ENCODE results near the gene ZSCAN30.

ZSCAN30 gene

DNA sequence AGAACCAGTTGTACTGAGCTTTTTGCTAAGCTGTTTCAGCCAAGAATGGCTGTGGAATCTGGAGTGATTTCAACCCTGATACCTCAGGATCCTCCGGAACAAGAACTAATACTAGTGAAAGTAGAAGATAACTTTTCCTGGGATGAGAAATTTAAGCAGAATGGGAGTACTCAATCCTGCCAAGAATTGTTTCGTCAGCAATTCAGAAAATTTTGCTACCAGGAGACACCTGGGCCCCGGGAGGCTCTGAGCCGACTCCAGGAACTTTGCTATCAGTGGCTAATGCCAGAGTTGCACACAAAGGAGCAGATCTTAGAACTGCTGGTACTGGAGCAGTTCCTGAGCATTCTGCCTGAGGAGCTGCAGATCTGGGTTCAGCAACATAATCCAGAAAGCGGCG, 47.6 kb downstream of the ZSCAN30 start:
- H2BK12ac ChIP-seq (ENCODE audit: low read length), result no peak overlapping the region

DNA sequence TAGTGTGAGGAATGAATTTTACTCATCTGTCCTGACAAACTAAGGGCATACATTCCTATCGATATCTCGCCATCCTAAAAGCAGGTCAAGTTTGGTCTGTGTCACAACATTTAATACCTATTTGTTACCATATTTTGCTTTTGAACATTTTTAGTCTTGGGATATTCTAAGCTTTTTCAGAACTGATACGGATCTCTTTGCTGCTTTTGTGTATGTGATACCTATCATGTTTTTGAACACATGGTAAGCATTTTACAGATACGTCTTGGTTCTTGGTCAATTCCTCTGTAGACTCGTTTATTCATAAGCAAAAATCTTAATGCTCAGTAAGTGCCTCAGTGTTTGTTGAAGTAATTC, 48.6 kb downstream of the ZSCAN30 start:
- Histone ChIP-seq H4K8ac (ENCODE audit: low read depth, low read length) (no peak overlapping the region), H2AFZ (ENCODE audit: insufficient read depth, low read length, poor library complexity) (no peak overlapping the region), H3K79me1 (ENCODE audit: low read length) (peaks cover 5% of the 10 kb centered on the region), H2BK5ac (ENCODE audit: low read depth, low read length, poor library complexity) (no peak overlapping the region), H3K79me2 (ENCODE audit: control insufficient read depth, insufficient read depth, low read length, poor library complexity) (no peaks in the 10 kb centered on the region), H3K4me1 (ENCODE audit: control insufficient read depth in 1 of 2, insufficient read depth in 2 of 2, low read length in 2 of 2) (peaks cover 0 to 2% of the 10 kb centered on the region in 2 experiments), H2BK12ac (ENCODE audit: low read length) (no peak overlapping the region), H3K4ac (ENCODE audit: low read depth, low read length) (no peak overlapping the region), H3K14ac (ENCODE audit: low read length) (no peak overlapping the region), H2BK120ac (ENCODE audit: insufficient read depth, low read length, poor library complexity) (no peak overlapping the region), H3K23ac (ENCODE audit: low read length) (no peak overlapping the region), H3K27me3 (ENCODE audit: insufficient read depth, low read length) (no peaks in the 10 kb centered on the region), H3K36me3 (ENCODE audit: control insufficient read depth in 1 of 2, insufficient read depth in 2 of 2, low read length in 2 of 2) (peaks cover 3 to 17% of the 10 kb centered on the region in 2 experiments), H2AK5ac (ENCODE audit: low read length) (no peak overlapping the region), H3K4me2 (ENCODE audit: low read length) (peak overlapping the region; percentile 69), H3K4me3 (ENCODE audit: low read depth, low read length) (peak overlapping the region; percentile 69), H3K27ac (ENCODE audit: low read depth, low read length) (peak overlapping the region; percentile 98), H4K91ac (ENCODE audit: low read depth, low read length) (no peak overlapping the region), H4K12ac (ENCODE audit: low read depth, low read length) (no peak overlapping the region), H3K9me3 (ENCODE audit: insufficient read depth, low read depth, low read length) (no peaks in the 10 kb centered on the region), H3K18ac (ENCODE audit: low read length) (no peak overlapping the region), H3K9ac (ENCODE audit: low read length) (no peak overlapping the region)
- peak in 1 of 2 donors; percentile 77 for DNase-seq
- no CpG with 5 or more reads among the region's 5 CpGs for WGBS (ENCODE audit: extremely low coverage, insufficient coverage, insufficient read length)

More for the DNA sequence above, 47.6 kb downstream of the ZSCAN30 start:
- Histone ChIP-seq H3K14ac (ENCODE audit: low read length) (no peak overlapping the region), H3K23ac (ENCODE audit: low read length) (no peak overlapping the region), H4K12ac (ENCODE audit: low read depth, low read length) (no peak overlapping the region), H2BK5ac (ENCODE audit: low read depth, low read length, poor library complexity) (no peak overlapping the region), H3K4ac (ENCODE audit: low read depth, low read length) (no peak overlapping the region), H3K4me1 (ENCODE audit: control insufficient read depth in 1 of 2, insufficient read depth in 2 of 2, low read length in 2 of 2) (peaks cover 2% of the 10 kb centered on the region in 2 experiments), H4K91ac (ENCODE audit: low read depth, low read length) (no peak overlapping the region), H3K79me2 (ENCODE audit: control insufficient read depth, insufficient read depth, low read length, poor library complexity) (no peaks in the 10 kb centered on the region), H3K4me2 (ENCODE audit: low read length) (no peak overlapping the region), H3K79me1 (ENCODE audit: low read length) (peaks cover 5% of the 10 kb centered on the region), H2AFZ (ENCODE audit: insufficient read depth, low read length, poor library complexity) (no peak overlapping the region), H3K18ac (ENCODE audit: low read length) (peak overlapping the region; percentile 35), H3K9me3 (ENCODE audit: insufficient read depth, low read depth, low read length) (no peaks in the 10 kb centered on the region), H2BK120ac (ENCODE audit: insufficient read depth, low read length, poor library complexity) (peak overlapping the region; percentile 11), H4K8ac (ENCODE audit: low read depth, low read length) (no peak overlapping the region), H3K4me3 (ENCODE audit: low read depth, low read length) (no peak overlapping the region), H2AK5ac (ENCODE audit: low read length) (no peak overlapping the region), H3K27me3 (ENCODE audit: insufficient read depth, low read length) (no peaks in the 10 kb centered on the region), H3K36me3 (ENCODE audit: control insufficient read depth in 1 of 2, insufficient read depth in 2 of 2, low read length in 2 of 2) (peaks cover 3 to 23% of the 10 kb centered on the region in 2 experiments), H3K9ac (ENCODE audit: low read length) (peak overlapping the region; percentile 55), H3K27ac (ENCODE audit: low read depth, low read length) (no peak overlapping the region)
- peak; percentile 65 to 72 for DNase-seq
- WGBS (ENCODE audit: extremely low coverage, insufficient coverage, insufficient read length), result no CpG with 5 or more reads among the region's 6 CpGs

DNA sequence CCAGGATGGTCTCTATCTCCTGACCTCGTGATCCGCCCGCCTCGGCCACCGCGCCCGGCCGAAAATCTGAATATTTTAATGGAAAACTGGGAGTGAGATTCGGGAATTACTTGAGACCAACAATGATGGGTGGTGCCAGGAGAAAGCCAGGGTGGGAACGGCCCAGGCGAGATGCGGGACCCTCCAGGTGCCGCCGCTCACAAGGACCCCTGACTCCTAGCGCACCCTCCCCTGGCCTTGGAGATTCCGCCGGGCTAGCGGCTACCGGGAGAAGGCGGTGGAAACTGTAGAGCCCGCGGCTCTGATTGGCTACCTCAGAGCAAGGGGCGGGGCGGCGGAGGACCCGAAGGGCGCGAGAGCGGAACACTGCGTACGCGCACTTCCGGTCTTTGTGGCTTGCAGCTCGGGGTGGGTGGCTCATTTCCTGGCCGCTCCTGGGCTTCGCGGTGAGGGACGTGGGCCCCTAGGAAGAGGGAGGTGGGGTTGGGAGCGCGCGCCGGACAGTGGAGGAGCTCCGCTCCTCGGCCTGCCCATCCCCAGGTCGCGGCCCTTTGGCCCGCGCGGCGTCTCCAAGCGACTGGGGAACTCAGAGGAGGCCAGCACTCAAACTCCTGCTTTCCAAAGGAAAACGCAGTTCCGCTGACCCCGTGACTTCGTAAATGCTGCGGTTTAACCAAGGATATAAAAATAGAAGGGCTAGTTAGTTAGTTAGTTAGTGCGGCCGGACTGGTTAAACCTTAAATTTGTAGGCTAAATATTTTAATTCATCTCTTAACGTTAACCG, 49.2 kb downstream of the ZSCAN30 start, which contains the start of gene ZNF397:
Gene ZNF397 (plus strand): TSS at position 371 of the 784 bp plus-strand sequence. CDS start 1,437 bp downstream, outside the sequence.
- Histone ChIP-seq H2AFZ (ENCODE audit: insufficient read depth, low read length, poor library complexity) (peak within 1 kb of the TSS; percentile 73), H3K23ac (ENCODE audit: low read length) (no peak within 1 kb of the TSS), H2BK5ac (ENCODE audit: low read depth, low read length, poor library complexity) (peak within 1 kb of the TSS; percentile 34), H2BK120ac (ENCODE audit: insufficient read depth, low read length, poor library complexity) (peak within 1 kb of the TSS; percentile 35), H2AK5ac (ENCODE audit: low read length) (no peak within 1 kb of the TSS), H3K4me2 (ENCODE audit: low read length) (peak within 1 kb of the TSS; percentile 71), H3K4me1 (ENCODE audit: control insufficient read depth in 1 of 2, insufficient read depth in 2 of 2, low read length in 2 of 2) (peaks cover 0 to 2% of the 10 kb centered on the region in 2 experiments), H3K9me3 (ENCODE audit: insufficient read depth, low read depth, low read length) (no peaks in the 10 kb centered on the region), H3K9ac (ENCODE audit: low read length) (peak within 1 kb of the TSS; percentile 96), H3K36me3 (ENCODE audit: control insufficient read depth in 1 of 2, insufficient read depth in 2 of 2, low read length in 2 of 2) (peaks cover 3 to 17% of the 10 kb centered on the region in 2 experiments), H2BK12ac (ENCODE audit: low read length) (no peak within 1 kb of the TSS), H3K79me1 (ENCODE audit: low read length) (peaks cover 5% of the 10 kb centered on the region), H3K14ac (ENCODE audit: low read length) (peak within 1 kb of the TSS; percentile 56), H3K79me2 (ENCODE audit: control insufficient read depth, insufficient read depth, low read length, poor library complexity) (no peaks in the 10 kb centered on the region), H4K91ac (ENCODE audit: low read depth, low read length) (peak within 1 kb of the TSS; percentile 71), H3K27ac (ENCODE audit: low read depth, low read length) (peak within 1 kb of the TSS; percentile 98), H3K4ac (ENCODE audit: low read depth, low read length) (no peak within 1 kb of the TSS), H4K12ac (ENCODE audit: low read depth, low read length) (peak within 1 kb of the TSS; percentile 57), H3K4me3 (ENCODE audit: low read depth, low read length) (peak within 1 kb of the TSS; percentile 89), H3K27me3 (ENCODE audit: insufficient read depth, low read length) (no peaks in the 10 kb centered on the region), H4K8ac (ENCODE audit: low read depth, low read length) (peak within 1 kb of the TSS; percentile 87), H3K18ac (ENCODE audit: low read length) (peak within 1 kb of the TSS; percentile 60)
- peak; percentile 96 to 98 for DNase-seq
- no CpG with 5 or more reads among the region's 60 CpGs for WGBS (ENCODE audit: extremely low coverage, insufficient coverage, insufficient read length)

DNA sequence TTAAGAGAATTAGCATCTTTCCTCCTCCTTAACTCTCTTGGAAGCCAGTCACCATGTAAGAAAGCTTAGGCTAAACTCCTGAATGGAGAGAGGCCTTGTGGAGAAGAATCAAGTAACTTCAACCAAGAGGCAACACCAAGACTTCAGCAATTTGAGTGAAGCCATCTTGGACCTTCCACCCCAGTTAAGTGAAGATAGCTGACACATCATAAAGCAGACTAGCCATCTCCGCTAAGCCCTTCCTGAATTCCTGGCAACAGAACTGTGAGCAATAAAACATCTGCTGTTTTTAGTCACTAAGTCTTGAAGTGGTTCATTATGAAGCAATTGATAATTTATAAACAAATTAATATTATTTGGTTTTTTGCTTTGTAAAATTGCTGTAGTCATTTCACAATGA, 50.7 kb downstream of the ZSCAN30 start:
- WGBS (ENCODE audit: extremely low coverage, insufficient coverage, insufficient read length), result no CpG with 5 or more reads among the region's 1 CpG
- H3K9me3 ChIP-seq (ENCODE audit: insufficient read depth, low read depth, low read length), result no peaks in the 10 kb centered on the region

More for the DNA sequence above, 50.7 kb downstream of the ZSCAN30 start:
- Histone ChIP-seq H3K18ac (ENCODE audit: low read length) (no peak overlapping the region), H4K12ac (ENCODE audit: low read depth, low read length) (no peak overlapping the region), H3K4me2 (ENCODE audit: low read length) (no peak overlapping the region), H3K27ac (ENCODE audit: low read depth, low read length) (no peak overlapping the region), H2BK5ac (ENCODE audit: low read depth, low read length, poor library complexity) (no peak overlapping the region), H2AK5ac (ENCODE audit: low read length) (no peak overlapping the region), H3K14ac (ENCODE audit: low read length) (no peak overlapping the region), H2AFZ (ENCODE audit: insufficient read depth, low read length, poor library complexity) (no peak overlapping the region), H2BK120ac (ENCODE audit: insufficient read depth, low read length, poor library complexity) (no peak overlapping the region), H3K79me1 (ENCODE audit: low read length) (peaks cover 5% of the 10 kb centered on the region), H3K4me3 (ENCODE audit: low read depth, low read length) (no peak overlapping the region), H3K27me3 (ENCODE audit: insufficient read depth, low read length) (no peaks in the 10 kb centered on the region), H2BK12ac (ENCODE audit: low read length) (no peak overlapping the region), H3K4me1 (ENCODE audit: control insufficient read depth in 1 of 2, insufficient read depth in 2 of 2, low read length in 2 of 2) (peaks cover 0 to 2% of the 10 kb centered on the region in 2 experiments), H3K4ac (ENCODE audit: low read depth, low read length) (no peak overlapping the region), H3K23ac (ENCODE audit: low read length) (no peak overlapping the region), H4K91ac (ENCODE audit: low read depth, low read length) (no peak overlapping the region), H3K79me2 (ENCODE audit: control insufficient read depth, insufficient read depth, low read length, poor library complexity) (no peaks in the 10 kb centered on the region), H3K36me3 (ENCODE audit: control insufficient read depth in 1 of 2, insufficient read depth in 2 of 2, low read length in 2 of 2) (peaks cover 3 to 10% of the 10 kb centered on the region in 2 experiments), H3K9ac (ENCODE audit: low read length) (no peak overlapping the region), H4K8ac (ENCODE audit: low read depth, low read length) (no peak overlapping the region)
- DNase-seq, result no peak

Data from trophoblast cell (in vitro differentiated cells and primary cell).